DOHH2 (cell line): ENCODE data around the gene NEK1.

Experiments
- H3F3A ChIP-seq: fragments of 200-600 bp; sonication (generic), shearing (Covaris generic); 2 replicates; pipeline ENCODE4 v1.6.0; 2016; ENCODE audit warnings: antibody characterized with exemption, mild to moderate bottlenecking; ENCODE audit not compliant: control insufficient read depth, insufficient read depth
- H3K27ac ChIP-seq: fragments of 200-600 bp; sonication (generic); 2 replicates; pipeline ENCODE4 v1.5.1; 2014; ENCODE audit warnings: low read depth, mild to moderate bottlenecking, low read length, moderate library complexity
- H3K27me3 ChIP-seq: fragments of 200-600 bp; sonication (generic); 2 replicates; pipeline ENCODE4 v1.6.1; 2014; ENCODE audit warnings: mild to moderate bottlenecking, low read length, mixed read lengths; ENCODE audit not compliant: control insufficient read depth
- H3K36me3 ChIP-seq: fragments of 200-600 bp; sonication (generic); 2 replicates; pipeline ENCODE4 v1.6.1; 2014; ENCODE audit warnings: mild to moderate bottlenecking, low read length, moderate library complexity, mixed read lengths; ENCODE audit not compliant: control insufficient read depth
- H3K4me1 ChIP-seq: fragments of 200-600 bp; sonication (generic); 2 replicates; pipeline ENCODE4 v1.6.1; 2014; ENCODE audit warnings: mild to moderate bottlenecking, low read length, mixed read lengths; ENCODE audit not compliant: control insufficient read depth
- H3K4me2 ChIP-seq: fragments of 200-600 bp; sonication (generic); 2 replicates; pipeline ENCODE4 v1.6.0; 2014; ENCODE audit warnings: mild to moderate bottlenecking, low read length, moderate library complexity
- H3K4me3 ChIP-seq: fragments of 200-600 bp; sonication (generic); 2 replicates; pipeline ENCODE4 v1.5.1; 2014; ENCODE audit warnings: mild to moderate bottlenecking, low read length, mixed read lengths
- H3K79me2 ChIP-seq: fragments of 200-600 bp; sonication (generic); 2 replicates; pipeline ENCODE4 v1.6.1; 2014; ENCODE audit warnings: mild to moderate bottlenecking, low read length, mixed read lengths; ENCODE audit not compliant: control insufficient read depth
- H3K9me2 ChIP-seq: fragments of 200-600 bp; sonication (generic); replicated peaks from 2 replicates; pipeline ENCODE4 v1.6.1; 2014; ENCODE audit warnings: mild to moderate bottlenecking, low read length, mixed read lengths; ENCODE audit not compliant: control insufficient read depth
- H3K9me3 ChIP-seq: fragments of 200-600 bp; sonication (generic); 2 replicates; pipeline ENCODE4 v1.6.1; 2014; ENCODE audit warnings: antibody characterized with exemption, low read length, mixed read lengths; ENCODE audit not compliant: control insufficient read depth, insufficient read depth
- H4K20me1 ChIP-seq: fragments of 200-600 bp; sonication (generic); 2 replicates; pipeline ENCODE4 v1.6.0; 2014; ENCODE audit warnings: low read depth, mild to moderate bottlenecking, antibody characterized with exemption, low read length, moderate library complexity; ENCODE audit not compliant: control insufficient read depth, insufficient read depth
- EZH2phosphoT487 ChIP-seq: fragments of 200-600 bp; sonication (generic); IDR thresholded peaks from 2 replicates; pipeline ENCODE4 v1.6.1; 2017; ENCODE audit warnings: borderline replicate concordance, mild to moderate bottlenecking, antibody characterized with exemption, low read length, moderate library complexity, mixed read lengths
- TF ChIP-seq, protein P1 (sequence below): fragments of 200-600 bp; sonication (generic); IDR thresholded peaks from one replicate; pipeline ENCODE4 v1.5.1; 2014; ENCODE audit warnings: antibody characterized with exemption, mild to moderate bottlenecking, low read depth, low read length; ENCODE audit not compliant: poor library complexity, severe bottlenecking

NEK1 gene

DNA sequence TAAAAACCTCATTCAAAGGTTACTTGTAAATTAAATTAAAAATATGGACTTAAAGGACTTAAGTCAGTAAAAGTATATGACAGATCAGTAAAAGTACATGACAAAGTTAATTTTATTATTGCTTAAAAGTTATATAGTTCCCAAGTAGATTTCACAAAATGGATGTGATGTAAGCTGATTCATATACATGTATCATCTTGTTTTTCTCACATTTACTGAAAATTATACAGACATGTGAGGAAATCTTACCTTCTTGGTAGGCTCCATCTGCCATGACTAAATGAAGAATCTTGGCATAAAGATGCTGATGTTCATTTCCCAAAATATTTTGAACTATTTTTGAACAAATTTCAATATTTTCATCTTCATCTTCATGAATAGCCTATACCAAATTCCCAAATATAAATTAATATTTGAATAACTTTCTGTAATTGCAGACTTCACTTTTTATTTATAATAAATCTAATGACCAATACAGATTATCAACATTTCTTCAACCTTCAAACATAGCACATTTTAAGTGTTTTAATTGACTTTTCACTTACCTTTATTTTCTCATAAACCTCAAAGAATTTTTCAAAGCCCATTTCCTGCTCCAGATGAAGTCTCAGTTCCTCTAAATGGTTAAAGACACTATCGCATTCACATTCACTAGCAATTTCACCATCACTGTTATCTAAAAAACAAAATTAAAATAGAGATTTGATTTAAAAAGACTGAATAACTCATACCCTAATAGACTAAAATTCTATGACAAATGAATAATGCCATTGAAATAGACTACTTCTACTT is 212.2 kb downstream of the NEK1 start:
- Histone ChIP-seq H3K4me2 (no peak overlapping the region), H3K9me3 (no peaks in the 10 kb centered on the region)
- TF ChIP-seq EZH2phosphoT487: no peak
- TF ChIP-seq, protein P1, sequence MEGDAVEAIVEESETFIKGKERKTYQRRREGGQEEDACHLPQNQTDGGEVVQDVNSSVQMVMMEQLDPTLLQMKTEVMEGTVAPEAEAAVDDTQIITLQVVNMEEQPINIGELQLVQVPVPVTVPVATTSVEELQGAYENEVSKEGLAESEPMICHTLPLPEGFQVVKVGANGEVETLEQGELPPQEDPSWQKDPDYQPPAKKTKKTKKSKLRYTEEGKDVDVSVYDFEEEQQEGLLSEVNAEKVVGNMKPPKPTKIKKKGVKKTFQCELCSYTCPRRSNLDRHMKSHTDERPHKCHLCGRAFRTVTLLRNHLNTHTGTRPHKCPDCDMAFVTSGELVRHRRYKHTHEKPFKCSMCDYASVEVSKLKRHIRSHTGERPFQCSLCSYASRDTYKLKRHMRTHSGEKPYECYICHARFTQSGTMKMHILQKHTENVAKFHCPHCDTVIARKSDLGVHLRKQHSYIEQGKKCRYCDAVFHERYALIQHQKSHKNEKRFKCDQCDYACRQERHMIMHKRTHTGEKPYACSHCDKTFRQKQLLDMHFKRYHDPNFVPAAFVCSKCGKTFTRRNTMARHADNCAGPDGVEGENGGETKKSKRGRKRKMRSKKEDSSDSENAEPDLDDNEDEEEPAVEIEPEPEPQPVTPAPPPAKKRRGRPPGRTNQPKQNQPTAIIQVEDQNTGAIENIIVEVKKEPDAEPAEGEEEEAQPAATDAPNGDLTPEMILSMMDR: no peak

DNA sequence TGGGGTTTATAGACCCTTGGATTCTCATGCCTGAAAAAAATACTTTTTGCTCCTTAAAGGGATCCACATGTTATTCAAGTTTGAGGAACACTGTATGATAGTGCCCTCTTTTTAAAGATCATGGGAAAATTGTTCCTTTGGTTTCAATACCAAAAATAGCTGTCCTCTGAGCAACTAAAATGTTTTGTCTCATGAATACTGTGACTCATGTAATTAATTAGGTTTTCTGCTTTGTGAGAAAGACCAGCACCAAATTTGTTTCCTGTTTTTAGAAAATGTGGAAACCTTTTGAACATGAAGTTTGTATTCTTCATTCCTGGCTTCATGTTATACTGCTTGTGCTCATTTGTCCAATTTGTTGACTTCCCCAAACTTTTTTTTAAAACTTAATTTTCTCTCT is 214.1 kb downstream of the NEK1 start:
- H4K20me1 ChIP-seq: no peaks in the 10 kb centered on the region
- no peaks in the 10 kb centered on the region for H3K9me2 ChIP-seq
- H3K4me3 ChIP-seq: no peak overlapping the region
- H3K79me2 ChIP-seq: no peaks in the 10 kb centered on the region
- no peaks in the 10 kb centered on the region for H3K27me3 ChIP-seq
- no peaks in the 10 kb centered on the region for H3K36me3 ChIP-seq
- no peak overlapping the region for H3K27ac ChIP-seq
- no peak overlapping the region for H3K4me2 ChIP-seq
- no peaks in the 10 kb centered on the region for H3K4me1 ChIP-seq
- no peaks in the 10 kb centered on the region for H3F3A ChIP-seq
- TF ChIP-seq, protein P1: no peak
- TF ChIP-seq EZH2phosphoT487: no peak
- H3K9me3 ChIP-seq: no peaks in the 10 kb centered on the region

More for the DNA sequence above, 212.2 kb downstream of the NEK1 start:
- no peaks in the 10 kb centered on the region for H3K36me3 ChIP-seq
- no peaks in the 10 kb centered on the region for H3F3A ChIP-seq
- no peak overlapping the region for H3K4me3 ChIP-seq
- H4K20me1 ChIP-seq: no peaks in the 10 kb centered on the region
- H3K4me1 ChIP-seq: no peaks in the 10 kb centered on the region
- no peaks in the 10 kb centered on the region for H3K9me2 ChIP-seq
- no peak overlapping the region for H3K27ac ChIP-seq
- no peaks in the 10 kb centered on the region for H3K79me2 ChIP-seq
- H3K27me3 ChIP-seq: no peaks in the 10 kb centered on the region

DNA sequence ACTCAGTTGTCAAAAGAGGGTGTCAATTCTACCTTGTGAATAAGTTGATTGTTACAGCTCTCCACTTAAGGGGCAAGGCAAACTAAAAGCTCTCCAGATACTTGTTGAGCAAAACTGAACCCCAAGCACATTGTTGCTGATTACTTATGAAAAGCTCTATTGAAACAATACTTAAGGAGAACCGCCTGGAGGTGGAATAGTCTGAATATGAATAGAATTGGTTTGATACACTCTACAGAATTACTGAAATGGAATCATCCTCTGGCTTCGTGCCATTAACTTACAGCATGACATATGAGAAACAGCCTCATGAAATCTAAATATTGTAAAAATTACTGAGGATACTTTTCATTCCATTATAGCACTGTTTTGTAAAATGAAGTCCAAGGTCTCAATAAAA is 214.6 kb downstream of the NEK1 start:
- TF ChIP-seq, protein P1: no peak
- TF ChIP-seq EZH2phosphoT487: no peak
- H3K27ac ChIP-seq: no peak overlapping the region
- no peak overlapping the region for H3K4me2 ChIP-seq
- no peaks in the 10 kb centered on the region for H3K27me3 ChIP-seq
- H3K9me3 ChIP-seq: no peaks in the 10 kb centered on the region
- H3K36me3 ChIP-seq: no peaks in the 10 kb centered on the region
- H3K4me1 ChIP-seq: no peaks in the 10 kb centered on the region
- no peak overlapping the region for H3K4me3 ChIP-seq
- no peaks in the 10 kb centered on the region for H3K9me2 ChIP-seq
- no peaks in the 10 kb centered on the region for H3K79me2 ChIP-seq
- no peaks in the 10 kb centered on the region for H4K20me1 ChIP-seq
- H3F3A ChIP-seq: no peaks in the 10 kb centered on the region
